Mucosa of descending colon (tissue), 3 donors: ENCODE measurements around the gene TMEM259. TPM values are rescaled to one million over a fixed set of nuclear protein-coding genes. Genes with fewer than 3 reads are reported as not detected.

Experiments
- ATAC-seq: fragments of 200-7000 bp; cut with Tn5 transposase; one replicate; pipeline ENCODE4 v1.9.1; 2020; ENCODE audit warnings: mild to moderate bottlenecking, moderate library complexity
- DNase-seq, 3 donors: peaks; one replicate each; pipeline ENCODE4 v3.0.0-alpha.2; 2020
- H3K36me3 ChIP-seq: fragments of 200-600 bp; one replicate; pipeline ENCODE4 v1.8.0; 2021; ENCODE audit warnings: low read depth, mild to moderate bottlenecking
- H3K4me1 ChIP-seq: fragments of 200-600 bp; one replicate; pipeline ENCODE4 v1.8.0; 2021; ENCODE audit warnings: low read depth, mild to moderate bottlenecking
- H3K4me3 ChIP-seq: fragments of 200-600 bp; one replicate; pipeline ENCODE4 v1.8.0; 2021; ENCODE audit warnings: mild to moderate bottlenecking
- H3K9me3 ChIP-seq: fragments of 200-600 bp; one replicate; pipeline ENCODE4 v1.8.0; 2021; ENCODE audit warnings: mild to moderate bottlenecking
- intact Hi-C, 2 donors: fragments of 100-400 bp; cut with DNase I in 1 of 2; cut with micrococcal nuclease in 1 of 2; formaldehyde crosslinking; loops; one replicate each; pipeline versions ENCODE4 v1.11.0 to v1.11.1; 2022; cut with DNase I, micrococcal nuclease
- total RNA-seq, 3 donors: library from RNA; stranded (reverse); fragmentation: NEBNext Ultra II Directional in 2 of 3; extraction: Animal tissue kit (Norgen Biotek cat#: 25700) in 2 of 3; gene quantifications; one replicate each; pipeline versions ENCODE4 v1.2.1 to v1.2.4, GENCODE V29; 2021 to 2023
- TF ChIP-seq, protein P1 (sequence below): fragments of 200-600 bp; IDR thresholded peaks from one replicate; pipeline ENCODE4 v1.8.0; 2022; ENCODE audit warnings: antibody characterized with exemption, mild to moderate bottlenecking
- donor health status: DM: no; HTN: no; CAD: no; lungs with moderate emphysema.
- donor health status: DM: no; HTN: no; CAD: no.
- donor health status: DM: no; HTN: yes; CAD: no.

Gene TMEM259
- total RNA-seq, 3 donors from 2014 or later, result 185 to 199 (median 190) TPM

DNA sequence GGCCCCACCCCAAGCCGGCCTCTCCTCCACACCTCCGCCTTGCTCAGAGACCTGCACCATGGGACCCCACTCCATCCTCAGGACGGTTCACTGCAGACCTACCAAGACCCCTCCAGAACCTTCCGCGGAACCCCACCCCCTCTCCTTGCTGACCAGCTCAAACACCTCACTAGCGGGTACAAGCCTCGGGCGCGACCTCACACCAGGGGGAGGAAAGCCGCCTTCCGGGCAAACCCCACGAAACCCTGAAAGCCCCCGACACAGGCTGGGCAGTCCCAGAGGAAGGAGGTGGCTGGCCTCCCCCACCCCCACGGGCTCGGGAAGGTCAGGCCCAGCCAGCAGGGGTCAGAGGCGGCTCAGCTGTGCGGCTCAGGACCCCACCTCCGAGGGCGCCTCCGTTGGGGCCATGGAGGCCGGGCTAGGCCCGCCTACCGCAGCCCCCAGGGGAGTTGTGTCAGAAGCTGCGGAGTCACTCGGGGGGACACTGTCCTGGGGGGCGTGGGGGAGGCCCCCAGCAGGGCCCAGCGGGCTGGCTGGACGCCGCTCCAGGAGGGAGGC lies 10.9 kb downstream of the TMEM259 start:
- H3K4me3 ChIP-seq, result no peak overlapping the region
- no peak for ATAC-seq
- peak in 1 of 3 donors; percentile 29 for DNase-seq
- H3K36me3 ChIP-seq, result peaks cover 7% of the 10 kb centered on the region
- H3K9me3 ChIP-seq, result no peaks in the 10 kb centered on the region
- H3K4me1 ChIP-seq, result peaks cover 2% of the 10 kb centered on the region
- TF ChIP-seq, protein P1, sequence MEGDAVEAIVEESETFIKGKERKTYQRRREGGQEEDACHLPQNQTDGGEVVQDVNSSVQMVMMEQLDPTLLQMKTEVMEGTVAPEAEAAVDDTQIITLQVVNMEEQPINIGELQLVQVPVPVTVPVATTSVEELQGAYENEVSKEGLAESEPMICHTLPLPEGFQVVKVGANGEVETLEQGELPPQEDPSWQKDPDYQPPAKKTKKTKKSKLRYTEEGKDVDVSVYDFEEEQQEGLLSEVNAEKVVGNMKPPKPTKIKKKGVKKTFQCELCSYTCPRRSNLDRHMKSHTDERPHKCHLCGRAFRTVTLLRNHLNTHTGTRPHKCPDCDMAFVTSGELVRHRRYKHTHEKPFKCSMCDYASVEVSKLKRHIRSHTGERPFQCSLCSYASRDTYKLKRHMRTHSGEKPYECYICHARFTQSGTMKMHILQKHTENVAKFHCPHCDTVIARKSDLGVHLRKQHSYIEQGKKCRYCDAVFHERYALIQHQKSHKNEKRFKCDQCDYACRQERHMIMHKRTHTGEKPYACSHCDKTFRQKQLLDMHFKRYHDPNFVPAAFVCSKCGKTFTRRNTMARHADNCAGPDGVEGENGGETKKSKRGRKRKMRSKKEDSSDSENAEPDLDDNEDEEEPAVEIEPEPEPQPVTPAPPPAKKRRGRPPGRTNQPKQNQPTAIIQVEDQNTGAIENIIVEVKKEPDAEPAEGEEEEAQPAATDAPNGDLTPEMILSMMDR, result no peak
- intact Hi-C loops, result no loop called here

DNA sequence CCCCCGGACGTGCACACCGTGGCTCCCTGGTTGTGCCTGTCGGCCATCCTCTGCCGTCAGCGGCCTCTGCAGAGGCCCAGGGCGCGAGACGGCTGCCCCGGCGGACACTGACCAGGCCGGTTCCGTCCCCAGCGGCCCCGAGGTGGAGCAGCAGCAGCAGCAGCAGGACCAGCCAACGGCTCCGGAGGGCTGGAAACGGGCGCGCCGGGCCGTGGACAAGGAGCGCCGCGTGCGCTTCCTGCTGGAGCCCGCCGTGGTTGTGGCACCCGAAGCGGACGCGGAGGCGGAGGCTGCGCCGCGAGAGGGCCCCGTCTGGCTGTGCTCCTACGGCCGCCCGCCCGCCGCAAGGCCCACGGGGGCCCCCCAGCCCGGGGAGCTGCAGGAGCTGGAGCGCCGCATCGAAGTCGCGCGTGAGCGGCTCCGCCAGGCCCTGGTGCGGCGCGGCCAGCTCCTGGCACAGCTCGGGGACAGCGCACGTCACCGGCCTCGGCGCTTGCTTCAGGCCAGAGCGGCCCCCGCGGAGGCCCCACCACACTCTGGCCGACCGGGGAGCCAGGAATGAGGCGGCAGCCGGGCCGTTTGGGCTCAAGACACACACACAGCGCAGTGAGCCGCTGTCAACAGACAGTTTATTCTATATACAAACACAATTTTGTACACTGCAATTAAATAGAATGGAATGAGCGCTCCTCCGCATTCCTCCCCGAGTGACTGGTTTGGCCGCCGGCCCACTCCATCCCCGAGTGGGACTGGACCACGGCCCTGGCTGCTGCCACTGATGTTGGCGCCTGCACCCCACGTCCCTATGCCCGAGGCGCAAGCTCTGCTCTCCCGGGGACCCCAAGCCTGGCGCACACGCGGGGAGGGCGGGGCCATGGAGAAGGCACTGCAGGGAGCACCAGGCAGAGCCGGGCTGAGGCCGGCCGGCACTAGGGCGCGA lies 11.6 kb downstream of the TMEM259 start:
- Histone ChIP-seq H3K36me3 (peaks cover 7% of the 10 kb centered on the region), H3K9me3 (no peaks in the 10 kb centered on the region), H3K4me1 (peaks cover 2% of the 10 kb centered on the region), H3K4me3 (no peak overlapping the region)
- ATAC-seq (peak; percentile 20), DNase-seq (peak in 2 of 3 donors; percentile 56 to 62)
- intact Hi-C loops, result no loop called here
- TF ChIP-seq, protein P1, result no peak

DNA sequence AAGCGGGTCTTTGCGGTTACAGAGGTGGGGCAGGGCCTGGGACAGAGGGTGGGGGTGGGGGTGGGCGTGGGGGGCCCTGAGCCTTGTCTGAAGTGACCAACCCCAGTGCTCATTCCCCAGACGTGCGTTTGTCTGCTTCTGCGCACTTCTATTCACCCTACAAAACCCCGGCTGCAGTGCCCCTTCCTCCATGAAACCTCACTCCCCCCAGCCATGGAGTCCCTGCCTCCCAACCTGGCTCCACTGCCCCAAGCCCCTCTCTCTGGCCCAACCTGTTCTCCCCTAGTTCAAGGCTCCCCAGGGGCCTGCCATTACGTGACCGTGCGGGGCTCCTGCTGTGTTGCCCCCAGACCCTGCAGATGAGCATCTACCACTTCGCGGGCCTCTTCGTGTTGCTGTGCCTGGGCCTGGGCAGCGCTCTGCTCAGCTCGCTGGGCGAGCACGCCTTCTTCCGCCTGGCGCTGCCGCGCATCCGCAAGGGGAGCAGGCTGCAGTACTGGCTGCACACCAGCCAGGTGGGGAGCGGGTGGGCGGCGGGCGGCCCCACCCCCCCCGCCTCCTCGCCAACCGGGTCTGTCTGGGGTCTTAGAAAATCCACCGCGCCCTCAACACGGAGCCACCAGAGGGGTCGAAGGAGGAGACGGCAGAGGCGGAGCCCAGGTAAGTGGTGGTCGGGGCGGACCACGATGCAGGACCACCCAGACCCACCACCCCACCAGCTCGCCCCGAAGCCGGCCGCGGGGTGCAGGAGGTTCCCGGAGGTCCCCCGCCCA lies 12.5 kb downstream of the TMEM259 start:
- intact Hi-C loops, result no loop called here
- H3K36me3 ChIP-seq, result peaks cover 7% of the 10 kb centered on the region
- ATAC-seq (no peak), DNase-seq (peak in 2 of 3 donors; percentile 27 to 54)
- H3K9me3 ChIP-seq, result no peaks in the 10 kb centered on the region
- no peak overlapping the region for H3K4me3 ChIP-seq
- TF ChIP-seq, protein P1, result no peak
- peaks cover 2% of the 10 kb centered on the region for H3K4me1 ChIP-seq

DNA sequence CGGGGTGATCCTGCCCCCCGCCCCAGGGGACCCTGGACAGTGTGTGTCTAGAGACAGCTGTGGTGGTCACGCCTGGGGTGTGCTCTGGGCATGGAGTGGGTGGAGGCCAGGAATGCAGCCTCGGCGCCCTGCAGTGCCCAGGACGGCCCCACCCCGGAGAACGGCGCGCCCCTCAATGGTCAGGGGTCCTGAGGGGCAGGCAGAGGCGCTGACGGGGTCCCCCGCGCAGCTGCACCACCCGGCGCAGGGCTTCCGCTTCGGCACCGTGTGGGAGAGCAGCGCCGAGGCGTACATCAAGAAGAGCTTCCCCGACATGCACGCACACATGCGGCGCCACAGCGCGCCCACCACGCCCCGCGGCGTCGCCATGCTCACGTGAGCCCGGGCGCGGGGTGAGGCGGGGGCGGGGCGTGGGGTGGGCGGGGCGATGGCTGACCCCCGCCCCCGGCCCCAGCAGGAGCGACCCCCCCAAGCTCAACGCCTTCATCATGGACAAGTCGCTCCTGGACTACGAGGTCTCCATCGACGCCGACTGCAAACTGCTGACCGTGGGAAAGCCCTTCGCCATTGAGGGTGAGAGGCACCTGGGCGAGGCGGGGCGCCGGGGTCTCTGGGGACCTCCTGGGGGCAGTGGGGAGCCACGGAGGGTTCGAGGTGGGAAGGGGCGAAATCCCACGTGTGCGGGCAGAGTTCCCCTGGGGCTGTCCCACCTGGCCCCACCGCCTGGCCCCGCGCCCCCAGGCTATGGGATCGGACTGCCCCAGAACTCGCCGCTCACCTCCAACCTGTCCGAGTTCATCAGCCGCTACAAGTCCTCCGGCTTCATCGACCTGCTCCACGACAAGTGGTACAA lies 13.3 kb downstream of the TMEM259 start:
- ATAC-seq (no peak), DNase-seq (no peak)
- Histone ChIP-seq H3K4me3 (no peak overlapping the region), H3K36me3 (peaks cover 7% of the 10 kb centered on the region), H3K4me1 (peaks cover 2% of the 10 kb centered on the region), H3K9me3 (no peaks in the 10 kb centered on the region)
- intact Hi-C loops, result no loop called here
- TF ChIP-seq, protein P1, result no peak
